WTC11 (cell line): Measurements from ENCODE around the gene SP4.

Experiments used
- ATF2 ChIP-seq: sonication (generic); formaldehyde crosslinking; IDR thresholded peaks from 2 replicates; pipeline ENCODE4 v1.8.1; 2022; ENCODE audit warnings: low read depth, missing genetic modification reagents, borderline replicate concordance
- CTCF ChIP-seq: fragments of 200-600 bp; IDR thresholded peaks from 2 replicates; pipeline ENCODE4 v1.8.0; 2022; ENCODE audit warnings: antibody characterized with exemption
- NFYB ChIP-seq: sonication (generic); formaldehyde crosslinking; conservative IDR thresholded peaks from 2 replicates; pipeline ENCODE4 v1.8.0; 2022; ENCODE audit warnings: low read depth, missing genetic modification reagents
- NR2C2 ChIP-seq: sonication (generic); formaldehyde crosslinking; IDR thresholded peaks from 2 replicates; pipeline ENCODE4 v1.8.0; 2022; ENCODE audit warnings: mild to moderate bottlenecking, missing genetic modification reagents
- NR3C1 ChIP-seq: sonication (generic); formaldehyde crosslinking; conservative IDR thresholded peaks from 2 replicates; pipeline ENCODE4 v1.8.1; 2023; ENCODE audit warnings: low read depth, mild to moderate bottlenecking, missing genetic modification reagents
- PRDM15 ChIP-seq: sonication (generic); formaldehyde crosslinking; IDR thresholded peaks from 2 replicates; pipeline ENCODE4 v1.8.0; 2022; ENCODE audit warnings: missing genetic modification reagents
- SP1 ChIP-seq: sonication (generic); formaldehyde crosslinking; conservative IDR thresholded peaks from 2 replicates; pipeline ENCODE4 v1.8.1; 2022; ENCODE audit warnings: missing genetic modification reagents
- ZNF232 ChIP-seq: sonication (generic); formaldehyde crosslinking; IDR thresholded peaks from 2 replicates; pipeline ENCODE4 v1.8.0; 2022; ENCODE audit warnings: mild to moderate bottlenecking, missing genetic modification reagents
- ZNF281 ChIP-seq: sonication (generic); formaldehyde crosslinking; IDR thresholded peaks from 2 replicates; pipeline ENCODE4 v1.8.0; 2023; ENCODE audit warnings: mild to moderate bottlenecking, missing genetic modification reagents
- ZNF416 ChIP-seq: fragments of 250-450 bp; sonication (Bioruptor Pico); IDR thresholded peaks from 2 replicates; pipeline ENCODE4 v1.9.0; 2021; ENCODE audit warnings: mild to moderate bottlenecking, inconsistent platforms
- ZNF532 ChIP-seq: fragments of 250-450 bp; sonication (Bioruptor Pico); IDR thresholded peaks from 2 replicates; pipeline ENCODE4 v1.9.0; 2021; ENCODE audit warnings: mild to moderate bottlenecking, borderline replicate concordance
- TF ChIP-seq, protein P1 (sequence below): sonication (generic); formaldehyde crosslinking; IDR thresholded peaks from 2 replicates; pipeline ENCODE4 v1.8.1; 2023; ENCODE audit warnings: mild to moderate bottlenecking, missing genetic modification reagents, moderate library complexity

DNA sequence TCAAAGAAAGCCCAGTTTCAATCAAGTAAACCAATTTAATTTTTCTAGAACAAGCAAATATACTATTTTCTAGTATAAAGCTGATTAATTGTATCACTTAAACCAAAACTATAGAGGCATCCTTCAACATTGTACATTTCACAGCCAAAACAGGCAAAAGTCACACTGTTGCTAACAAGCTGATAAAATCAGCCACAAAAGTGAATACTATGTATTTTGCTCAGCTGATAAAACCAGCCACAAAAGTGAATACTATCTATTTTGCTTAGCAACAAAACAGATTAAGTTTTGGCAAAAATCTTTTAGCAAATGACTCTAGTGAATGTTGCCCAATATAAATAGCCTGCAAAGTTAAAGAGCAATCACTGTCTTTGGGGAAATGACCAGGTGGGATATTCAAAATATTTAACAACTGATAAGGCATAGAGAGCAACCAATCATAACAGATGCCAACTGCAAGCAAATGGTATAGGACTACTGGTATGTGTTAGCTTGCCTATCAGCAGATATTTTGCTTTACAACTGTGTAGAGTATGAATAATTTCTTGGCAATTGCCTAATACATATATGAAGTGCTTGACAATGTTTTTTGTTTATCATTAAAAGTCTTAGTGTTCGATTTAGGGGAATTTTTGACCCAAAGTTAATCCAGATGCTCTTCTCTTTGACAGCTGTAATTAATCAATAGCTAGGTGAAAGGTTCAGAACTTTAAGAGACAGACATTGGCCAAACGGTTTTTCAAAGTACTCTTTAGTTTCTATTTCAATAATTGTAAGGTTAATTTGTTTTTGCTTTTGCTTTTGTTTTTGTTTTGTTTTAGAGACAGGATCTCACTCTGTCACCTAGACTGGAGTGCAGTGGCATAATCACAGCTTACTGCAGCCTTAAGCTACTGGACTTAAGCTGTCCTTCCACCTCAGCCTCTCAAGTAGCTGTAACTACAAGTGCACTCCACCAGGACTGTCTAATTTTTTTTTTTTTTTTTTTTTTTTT, 44.4 kb upstream of the SP4 start:
- TF ChIP-seq ZNF416 (CRISPR knock-in tag) (no peak), CTCF (no peak), SP1 (no peak), ZNF532 (no peak), PRDM15 (CRISPR knock-in tag) (no peak), ATF2 (CRISPR knock-in tag) (no peak), NR2C2 (CRISPR knock-in tag) (no peak), NFYB (CRISPR knock-in tag) (no peak), ZNF232 (CRISPR knock-in tag) (no peak), ZNF281 (CRISPR knock-in tag) (no peak), NR3C1 (no peak)
- TF ChIP-seq, protein P1, sequence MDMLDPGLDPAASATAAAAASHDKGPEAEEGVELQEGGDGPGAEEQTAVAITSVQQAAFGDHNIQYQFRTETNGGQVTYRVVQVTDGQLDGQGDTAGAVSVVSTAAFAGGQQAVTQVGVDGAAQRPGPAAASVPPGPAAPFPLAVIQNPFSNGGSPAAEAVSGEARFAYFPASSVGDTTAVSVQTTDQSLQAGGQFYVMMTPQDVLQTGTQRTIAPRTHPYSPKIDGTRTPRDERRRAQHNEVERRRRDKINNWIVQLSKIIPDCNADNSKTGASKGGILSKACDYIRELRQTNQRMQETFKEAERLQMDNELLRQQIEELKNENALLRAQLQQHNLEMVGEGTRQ (CRISPR knock-in tag) = no peak
